ENCODE data around the gene PLCH1. TPM values are rescaled to one million over a fixed set of nuclear protein-coding genes. Genes with fewer than 3 reads are reported as not detected.
A peak's percentile ranks its signal among the peaks of the same experiment; 100 is the strongest.

Gene PLCH1
- total and polyA plus RNA-seq, 2 experiments from 2014 or later, result 2.7 to 6.2 TPM

GRCh38 chr3:155423526-155424322, 321.1 kb downstream of the PLCH1 start:
- Histone ChIP-seq H3K4me3 (no peak overlapping the region), H3K36me3 (no peaks in the 10 kb centered on the region), H3K27me3 (no peaks in the 10 kb centered on the region), H3K9me3 (ENCODE audit: low read depth) (no peaks in the 10 kb centered on the region), H3K4me1 (ENCODE audit: low read depth) (peaks cover 13% of the 10 kb centered on the region), H3K27ac (no peak overlapping the region)
- no peak for TF ChIP-seq CTCF (IDR thresholded peaks at IDR 0.05; ENCODE audit: low read depth, low read length)
- DNase-seq (ENCODE audit: low read depth in 1 of 2, low spot score in 1 of 2), result no peak

DNA sequence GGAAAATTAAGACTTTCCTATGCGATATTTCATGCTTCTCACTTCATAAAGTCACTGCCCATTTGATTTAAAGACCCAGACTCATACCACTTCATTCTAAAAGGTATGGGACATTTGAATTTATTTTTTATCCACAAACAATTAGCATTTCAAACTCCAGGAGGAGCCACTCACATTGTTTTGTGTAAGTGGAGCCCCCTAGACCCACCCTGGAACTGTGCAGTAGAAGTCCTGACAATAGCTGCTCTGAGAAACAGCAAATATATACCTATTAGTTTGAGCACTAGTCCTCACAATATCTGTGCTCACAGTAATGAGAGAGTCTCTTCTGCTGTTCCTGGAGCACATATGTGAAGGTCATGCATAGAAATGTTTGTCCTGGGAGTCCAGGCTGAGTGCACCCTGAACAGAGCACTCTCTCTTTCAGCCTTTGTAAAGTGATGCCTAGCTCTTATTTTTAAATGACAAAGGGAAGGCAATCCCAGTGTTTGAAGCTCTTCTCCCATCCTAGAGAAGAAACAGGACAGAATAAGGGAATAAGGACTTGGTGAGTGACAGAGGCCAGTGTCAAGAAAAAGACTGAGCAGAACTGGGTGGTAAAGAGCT, 323.9 kb downstream of the PLCH1 start:
- Histone ChIP-seq H3K27ac (peak overlapping the region; percentile 11), H3K4me3 (no peak overlapping the region), H3K9me3 (ENCODE audit: low read depth) (no peaks in the 10 kb centered on the region), H3K4me1 (ENCODE audit: low read depth) (peaks cover 13% of the 10 kb centered on the region), H3K36me3 (no peaks in the 10 kb centered on the region), H3K27me3 (no peaks in the 10 kb centered on the region)
- peak in 1 of 2 donors; percentile 27 for DNase-seq (ENCODE audit: low read depth in 1 of 2, low spot score in 1 of 2)
- no peak for TF ChIP-seq CTCF (IDR thresholded peaks at IDR 0.05; ENCODE audit: low read depth, low read length)

DNA sequence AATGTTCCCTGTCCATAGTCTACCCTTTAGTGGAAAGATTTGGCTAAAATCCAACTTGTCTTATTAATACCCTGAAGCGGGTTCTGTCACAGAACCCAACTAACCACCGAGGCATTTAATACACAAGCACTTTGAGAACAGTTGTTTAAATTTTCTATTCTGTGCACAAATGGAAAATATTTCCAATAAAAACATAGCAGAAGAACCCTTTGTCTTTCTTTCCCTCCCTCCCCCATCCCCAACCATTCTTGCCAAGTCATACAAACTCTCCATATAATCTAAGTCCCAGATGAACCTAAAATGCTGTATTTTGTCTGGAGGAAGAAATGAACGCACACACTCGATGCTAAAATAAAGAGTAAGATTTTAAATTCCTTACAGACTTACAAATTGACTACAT, 324.5 kb downstream of the PLCH1 start:
- H3K27me3 ChIP-seq, result no peaks in the 10 kb centered on the region
- TF ChIP-seq CTCF (IDR thresholded peaks at IDR 0.05; ENCODE audit: low read depth, low read length), result no peak
- H3K4me1 ChIP-seq (ENCODE audit: low read depth), result peaks cover 13% of the 10 kb centered on the region

DNA sequence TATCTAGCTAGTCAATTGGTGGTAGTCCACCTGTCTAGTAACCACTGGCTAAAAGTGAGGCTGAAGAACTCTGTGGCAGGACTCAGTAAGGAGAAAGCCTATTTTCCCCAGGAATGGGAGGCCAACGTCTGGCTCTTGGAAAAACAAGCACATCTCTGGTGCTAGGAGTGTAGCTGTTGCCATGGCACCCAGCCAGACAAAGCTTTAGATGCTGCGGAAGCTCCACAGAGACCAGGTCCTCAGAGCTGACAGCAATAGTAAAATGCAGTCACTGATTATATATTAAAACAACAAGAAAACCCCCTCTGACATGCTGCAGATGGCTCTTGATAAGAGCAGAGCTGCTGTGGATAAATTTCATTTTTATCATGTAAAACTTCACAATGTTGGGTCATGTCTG, 326.5 kb downstream of the PLCH1 start:
- DNase-seq (ENCODE audit: low read depth in 1 of 2, low spot score in 1 of 2), result peak; percentile 3 to 15
- Histone ChIP-seq H3K4me1 (ENCODE audit: low read depth) (peaks cover 12% of the 10 kb centered on the region), H3K27ac (no peak overlapping the region), H3K27me3 (no peaks in the 10 kb centered on the region), H3K9me3 (ENCODE audit: low read depth) (no peaks in the 10 kb centered on the region), H3K4me3 (no peak overlapping the region), H3K36me3 (no peaks in the 10 kb centered on the region)
- TF ChIP-seq CTCF (IDR thresholded peaks at IDR 0.05; ENCODE audit: low read depth, low read length), result no peak

More for the DNA sequence above, 324.5 kb downstream of the PLCH1 start:
- Histone ChIP-seq H3K27ac (peak overlapping the region; percentile 11), H3K36me3 (no peaks in the 10 kb centered on the region), H3K4me3 (no peak overlapping the region), H3K9me3 (ENCODE audit: low read depth) (no peaks in the 10 kb centered on the region)
- DNase-seq (ENCODE audit: low read depth in 1 of 2, low spot score in 1 of 2), result no peak

DNA sequence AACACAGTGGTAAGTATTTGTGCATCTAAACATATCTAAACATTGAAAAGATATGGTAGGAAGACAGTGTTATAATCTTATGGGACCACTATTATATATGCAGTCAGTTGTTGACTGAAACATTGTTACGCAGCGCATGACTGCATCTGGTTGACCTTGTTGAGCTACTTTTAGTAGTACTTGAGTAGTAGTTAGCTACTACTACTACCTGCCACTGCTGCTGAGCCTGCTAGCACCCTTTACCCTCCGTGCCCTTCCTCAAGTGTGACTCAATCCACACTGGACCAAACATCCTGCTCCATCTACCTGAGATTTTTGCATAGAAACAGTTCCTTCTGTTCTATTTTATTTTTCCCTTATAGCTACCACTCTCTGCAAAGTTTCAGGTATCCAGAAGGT, 327.8 kb downstream of the PLCH1 start:
- no peak for DNase-seq (ENCODE audit: low read depth in 1 of 2, low spot score in 1 of 2)
- TF ChIP-seq CTCF (IDR thresholded peaks at IDR 0.05; ENCODE audit: low read depth, low read length), result no peak
- Histone ChIP-seq H3K9me3 (ENCODE audit: low read depth) (no peaks in the 10 kb centered on the region), H3K27ac (no peak overlapping the region), H3K36me3 (no peaks in the 10 kb centered on the region), H3K4me1 (ENCODE audit: low read depth) (peaks cover 22% of the 10 kb centered on the region), H3K27me3 (no peaks in the 10 kb centered on the region), H3K4me3 (no peak overlapping the region)
